ENCODE measurements around the gene C4orf50.

Gene C4orf50

DNA sequence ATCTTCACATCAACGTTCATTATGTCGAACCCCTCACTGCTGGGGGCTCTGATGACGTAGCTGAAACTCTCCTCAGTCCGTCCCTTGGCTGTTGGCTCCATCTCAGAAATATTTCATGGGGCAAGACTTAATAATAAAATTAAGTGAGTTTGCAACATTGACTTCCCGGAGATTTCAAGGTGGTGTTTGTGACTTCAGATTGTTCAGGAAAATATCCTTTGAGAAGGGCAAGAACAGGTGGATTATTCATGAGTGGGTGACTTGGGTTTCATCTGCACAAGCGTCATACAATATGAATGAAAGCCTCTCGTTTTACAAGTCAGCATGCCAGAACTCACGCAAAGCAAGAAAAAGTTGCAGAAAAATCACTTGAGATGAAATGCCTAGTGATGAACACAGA lies at the start of gene C4orf50:
Gene C4orf50, minus strand, starts transcription at position 101 of the 400 bp plus-strand sequence.
- no peaks in the 10 kb centered on the region for H3K79me2 ChIP-seq (ENCODE audit: low read length)
- no peak within 1 kb of the TSS for H2AFZ ChIP-seq (ENCODE audit: low read depth, low read length)
- H3K9me3 ChIP-seq (ENCODE audit: insufficient read depth, low read length), result no peaks in the 10 kb centered on the region
- no peak within 1 kb of the TSS for H3K4me2 ChIP-seq (ENCODE audit: low read length)
- H3K9ac ChIP-seq (ENCODE audit: low read length), result no peak within 1 kb of the TSS
- H4K20me1 ChIP-seq (ENCODE audit: insufficient read depth, low read length), result no peaks in the 10 kb centered on the region
- H3K4me3 ChIP-seq (ENCODE audit: low read length), result no peak within 1 kb of the TSS
- no peak for TF ChIP-seq EZH2phosphoT487 (IDR thresholded peaks at IDR 0.05; ENCODE audit: low read depth)
- TF ChIP-seq, protein P1, sequence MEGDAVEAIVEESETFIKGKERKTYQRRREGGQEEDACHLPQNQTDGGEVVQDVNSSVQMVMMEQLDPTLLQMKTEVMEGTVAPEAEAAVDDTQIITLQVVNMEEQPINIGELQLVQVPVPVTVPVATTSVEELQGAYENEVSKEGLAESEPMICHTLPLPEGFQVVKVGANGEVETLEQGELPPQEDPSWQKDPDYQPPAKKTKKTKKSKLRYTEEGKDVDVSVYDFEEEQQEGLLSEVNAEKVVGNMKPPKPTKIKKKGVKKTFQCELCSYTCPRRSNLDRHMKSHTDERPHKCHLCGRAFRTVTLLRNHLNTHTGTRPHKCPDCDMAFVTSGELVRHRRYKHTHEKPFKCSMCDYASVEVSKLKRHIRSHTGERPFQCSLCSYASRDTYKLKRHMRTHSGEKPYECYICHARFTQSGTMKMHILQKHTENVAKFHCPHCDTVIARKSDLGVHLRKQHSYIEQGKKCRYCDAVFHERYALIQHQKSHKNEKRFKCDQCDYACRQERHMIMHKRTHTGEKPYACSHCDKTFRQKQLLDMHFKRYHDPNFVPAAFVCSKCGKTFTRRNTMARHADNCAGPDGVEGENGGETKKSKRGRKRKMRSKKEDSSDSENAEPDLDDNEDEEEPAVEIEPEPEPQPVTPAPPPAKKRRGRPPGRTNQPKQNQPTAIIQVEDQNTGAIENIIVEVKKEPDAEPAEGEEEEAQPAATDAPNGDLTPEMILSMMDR (IDR thresholded peaks at IDR 0.05; ENCODE audit: low read depth, low read length), result no peak
- H3K27me3 ChIP-seq (ENCODE audit: low read depth, low read length), result no peaks in the 10 kb centered on the region
- no peak within 1 kb of the TSS for H3K27ac ChIP-seq (ENCODE audit: low read length)
- no peaks in the 10 kb centered on the region for H3K36me3 ChIP-seq (replicated peaks; ENCODE audit: low read depth, low read length)
- H3K4me1 ChIP-seq (ENCODE audit: low read length), result no peaks in the 10 kb centered on the region

DNA sequence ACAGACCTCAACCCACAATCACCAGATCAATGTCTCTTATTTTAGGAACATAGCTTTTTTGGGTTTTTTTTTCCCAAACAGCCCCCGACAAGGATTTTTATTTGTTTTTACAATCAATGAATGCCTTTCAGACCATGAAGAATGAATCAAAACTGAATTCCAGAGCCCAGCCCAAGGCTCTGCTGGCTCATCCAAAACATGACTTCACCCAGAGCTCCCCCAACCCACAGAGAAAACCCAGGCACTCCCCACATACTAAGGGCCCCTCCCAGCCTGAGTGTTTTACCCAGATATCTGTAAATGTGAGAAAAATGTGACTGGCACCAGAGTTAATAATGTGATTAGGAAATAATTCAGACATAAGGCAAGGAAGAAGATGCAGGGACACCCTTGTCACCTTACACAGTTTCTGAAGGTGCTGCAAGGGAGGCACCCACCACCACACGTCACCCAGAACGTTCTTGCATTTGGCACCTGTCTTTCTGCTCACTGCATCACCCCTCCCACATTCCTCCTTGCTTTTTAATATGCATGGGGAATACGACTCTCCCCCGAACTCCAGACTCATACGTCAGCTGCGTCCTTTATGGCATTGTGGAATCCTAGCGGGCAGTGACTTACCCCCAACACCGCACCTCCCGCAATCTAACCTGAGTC lies 47.8 kb upstream of the C4orf50 start:
- Histone ChIP-seq H3K79me2 (ENCODE audit: low read length) (no peaks in the 10 kb centered on the region), H3K9me3 (ENCODE audit: insufficient read depth, low read length) (0 out of 2 replicates have a peak, but pooled peaks cover 3% of the 10 kb centered on the region), H3K27ac (ENCODE audit: low read length) (no peak overlapping the region), H3K9ac (ENCODE audit: low read length) (no peak overlapping the region), H3K4me1 (ENCODE audit: low read length) (no peaks in the 10 kb centered on the region), H2AFZ (ENCODE audit: low read depth, low read length) (no peak overlapping the region), H3K4me3 (ENCODE audit: low read length) (no peak overlapping the region), H3K4me2 (ENCODE audit: low read length) (no peak overlapping the region), H3K27me3 (ENCODE audit: low read depth, low read length) (no peaks in the 10 kb centered on the region), H4K20me1 (ENCODE audit: insufficient read depth, low read length) (no peaks in the 10 kb centered on the region), H3K36me3 (replicated peaks; ENCODE audit: low read depth, low read length) (no peaks in the 10 kb centered on the region)
- TF ChIP-seq, protein P1 (IDR thresholded peaks at IDR 0.05; ENCODE audit: low read depth, low read length), result no peak
- TF ChIP-seq EZH2phosphoT487 (IDR thresholded peaks at IDR 0.05; ENCODE audit: low read depth), result no peak

DNA sequence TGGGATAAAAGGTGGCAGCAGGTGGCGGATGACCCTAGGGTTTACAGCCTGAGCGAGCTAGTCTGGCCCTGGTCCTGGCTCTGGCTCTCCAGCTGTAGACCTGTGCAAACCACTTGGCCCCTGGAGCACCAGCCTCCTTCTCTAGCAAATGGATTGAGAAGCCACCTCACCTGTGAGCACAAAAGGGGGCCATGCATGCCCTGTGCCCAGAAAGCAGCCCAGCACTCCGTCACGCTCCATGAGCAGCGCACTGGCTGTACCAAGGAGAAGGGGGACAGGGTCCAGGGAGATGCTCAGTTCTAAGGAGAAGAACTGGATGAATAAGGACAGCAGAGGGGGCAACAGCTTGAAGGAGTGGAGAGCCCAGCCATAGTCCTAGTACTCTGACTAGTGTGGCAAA lies 46.9 kb upstream of the C4orf50 start:
- no peaks in the 10 kb centered on the region for H3K27me3 ChIP-seq (ENCODE audit: low read depth, low read length)
- no peaks in the 10 kb centered on the region for H4K20me1 ChIP-seq (ENCODE audit: insufficient read depth, low read length)
- no peak overlapping the region for H3K27ac ChIP-seq (ENCODE audit: low read length)
- no peaks in the 10 kb centered on the region for H3K79me2 ChIP-seq (ENCODE audit: low read length)
- H2AFZ ChIP-seq (ENCODE audit: low read depth, low read length), result no peak overlapping the region
- no peaks in the 10 kb centered on the region for H3K36me3 ChIP-seq (replicated peaks; ENCODE audit: low read depth, low read length)
- TF ChIP-seq, protein P1 (IDR thresholded peaks at IDR 0.05; ENCODE audit: low read depth, low read length), result no peak
- no peak for TF ChIP-seq EZH2phosphoT487 (IDR thresholded peaks at IDR 0.05; ENCODE audit: low read depth)
- no peak overlapping the region for H3K4me2 ChIP-seq (ENCODE audit: low read length)
- no peaks in the 10 kb centered on the region for H3K4me1 ChIP-seq (ENCODE audit: low read length)
- H3K9ac ChIP-seq (ENCODE audit: low read length), result no peak overlapping the region
- peaks cover 7% of the 10 kb centered on the region; the same call in 1 of the 2 replicates for H3K9me3 ChIP-seq (ENCODE audit: insufficient read depth, low read length)
- H3K4me3 ChIP-seq (ENCODE audit: low read length), result no peak overlapping the region

DNA sequence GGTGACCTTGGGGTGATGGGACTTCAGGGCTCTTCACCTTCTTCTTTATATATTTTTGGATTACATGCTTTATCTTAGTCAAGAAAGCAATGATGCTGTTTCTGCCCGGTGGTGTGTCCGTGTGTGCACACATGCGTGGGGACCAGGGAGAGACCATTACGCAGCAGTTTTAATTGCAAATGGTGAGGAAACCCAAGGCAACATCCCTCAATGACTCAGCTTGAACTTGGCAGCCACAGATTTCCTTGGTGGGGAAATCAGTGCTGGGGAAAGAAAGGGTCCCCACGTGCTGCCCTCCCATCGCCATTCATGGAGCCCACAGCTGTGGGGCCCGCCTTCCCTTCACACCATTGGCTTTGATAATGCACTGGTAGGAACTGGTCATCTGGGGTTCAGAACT lies 46.2 kb upstream of the C4orf50 start:
- no peak overlapping the region for H3K4me2 ChIP-seq (ENCODE audit: low read length)
- no peaks in the 10 kb centered on the region for H3K79me2 ChIP-seq (ENCODE audit: low read length)
- no peaks in the 10 kb centered on the region for H3K27me3 ChIP-seq (ENCODE audit: low read depth, low read length)
- no peak overlapping the region for H2AFZ ChIP-seq (ENCODE audit: low read depth, low read length)
- no peaks in the 10 kb centered on the region for H4K20me1 ChIP-seq (ENCODE audit: insufficient read depth, low read length)
- H3K27ac ChIP-seq (ENCODE audit: low read length), result no peak overlapping the region
- peaks cover 7% of the 10 kb centered on the region; the same call in 1 of the 2 replicates for H3K9me3 ChIP-seq (ENCODE audit: insufficient read depth, low read length)
- TF ChIP-seq, protein P1 (IDR thresholded peaks at IDR 0.05; ENCODE audit: low read depth, low read length), result no peak
- no peak for TF ChIP-seq EZH2phosphoT487 (IDR thresholded peaks at IDR 0.05; ENCODE audit: low read depth)
- no peaks in the 10 kb centered on the region for H3K4me1 ChIP-seq (ENCODE audit: low read length)
- no peak overlapping the region for H3K9ac ChIP-seq (ENCODE audit: low read length)
- H3K36me3 ChIP-seq (replicated peaks; ENCODE audit: low read depth, low read length), result no peaks in the 10 kb centered on the region
- no peak overlapping the region for H3K4me3 ChIP-seq (ENCODE audit: low read length)
